H1 (cell line): ENCODE data around the gene F11. TPM values are rescaled to one million over a fixed set of nuclear protein-coding genes. Genes with fewer than 3 reads are reported as not detected.

Experiments used
- CTCF ChIA-PET: fragments of 300-600 bp; sonication (Branson Sonifier 250); formaldehyde crosslinking; loops from one replicate; lab custom pipeline; 2021; ENCODE audit not compliant: partially characterized antibody; lab: Charles Lee
- POLR2A ChIA-PET: fragments of 300-600 bp; sonication (Branson Sonifier 250); formaldehyde crosslinking; loops from one replicate; lab custom pipeline; 2021; ENCODE audit warnings: inconsistent platforms; ENCODE audit not compliant: partially characterized antibody; lab: Charles Lee
- DNase-seq, 2 experiments: peaks; one replicate each; pipeline versions ENCODE4 v3.0.0 to v3.0.0-alpha.2; 2010 to 2022; ENCODE audit warnings: low spot score in 2 of 2, low read depth in 1 of 2, mixed read lengths in 1 of 2
- FAIRE-seq: peaks from 2 replicates; lab custom pipeline; 2011; peaks lifted over from hg19 to GRCh38; lab: Jason Lieb, UNC
- H2AFZ ChIP-seq: 2 replicates; pipeline ENCODE4 v1.8.1; 2012; ENCODE audit warnings: low read length, inconsistent platforms
- H2AK5ac ChIP-seq: 2 replicates; pipeline ENCODE4 v1.6.1; 2013; ENCODE audit warnings: low read depth, low read length
- H2BK120ac ChIP-seq: replicated peaks from 2 replicates; pipeline ENCODE3; 2013; ENCODE audit warnings: low read depth, low read length, inconsistent platforms
- H2BK12ac ChIP-seq: 2 replicates; pipeline ENCODE4 v1.6.1; 2013; ENCODE audit warnings: low read depth, low read length
- H2BK15ac ChIP-seq: 2 replicates; pipeline ENCODE4 v1.6.1; 2013; ENCODE audit warnings: low read length
- H2BK20ac ChIP-seq: 2 replicates; pipeline ENCODE4 v1.6.1; 2013; ENCODE audit warnings: low read length
- H2BK5ac ChIP-seq: 2 replicates; pipeline ENCODE4 v1.6.1; 2013; ENCODE audit warnings: low read depth, low read length
- H3K14ac ChIP-seq: 2 replicates; pipeline ENCODE4 v1.6.1; 2013; ENCODE audit warnings: inconsistent platforms; ENCODE audit not compliant: insufficient read length
- H3K18ac ChIP-seq: 2 replicates; pipeline ENCODE4 v1.6.1; 2013; ENCODE audit warnings: low read length; ENCODE audit errors: extremely low read depth
- H3K23ac ChIP-seq: 2 replicates; pipeline ENCODE4 v1.6.1; 2013; ENCODE audit warnings: inconsistent platforms; ENCODE audit not compliant: insufficient read length
- H3K23me2 ChIP-seq: 2 replicates; pipeline ENCODE4 v1.6.1; 2013; ENCODE audit warnings: low read depth, low read length
- H3K27ac ChIP-seq: 2 replicates; pipeline ENCODE4 v1.6.1; 2011; ENCODE audit warnings: low read depth, low read length, inconsistent platforms
- H3K27me3 ChIP-seq, 4 experiments: replicated peaks in 1 of 4; 1 replicate in 1 of 4; 2 replicates in 3 of 4; pipeline versions ENCODE4 v1.6.1 to v1.8.1; 2011 to 2013; ENCODE audit warnings: low read length in 3 of 4, mild to moderate bottlenecking in 3 of 4, inconsistent platforms in 2 of 4, mixed read lengths in 2 of 4, moderate library complexity in 1 of 4; ENCODE audit not compliant: control insufficient read depth in 3 of 4, insufficient read depth in 3 of 4; ENCODE audit errors: extremely low read depth in 1 of 4
- H3K36me3 ChIP-seq, 4 experiments: 2 replicates each; pipeline versions ENCODE4 v1.6.1 to v1.8.1; 2011 to 2013; ENCODE audit warnings: mild to moderate bottlenecking in 4 of 4, low read length in 3 of 4, moderate library complexity in 2 of 4, control low read depth in 1 of 4, inconsistent platforms in 1 of 4; ENCODE audit not compliant: insufficient read depth in 4 of 4, control insufficient read depth in 2 of 4
- H3K4ac ChIP-seq: replicated peaks from 2 replicates; pipeline ENCODE3; 2013; ENCODE audit warnings: low read length, low read depth, mixed read lengths, inconsistent platforms; ENCODE audit not compliant: insufficient read length
- H3K4me1 ChIP-seq, 4 experiments: replicated peaks in 1 of 4; 1 replicate in 1 of 4; 2 replicates in 3 of 4; pipeline versions ENCODE4 v1.6.1 to v1.8.1; 2011 to 2013; ENCODE audit warnings: low read length in 3 of 4, inconsistent platforms in 2 of 4, mixed read lengths in 1 of 4; ENCODE audit not compliant: insufficient read depth in 4 of 4, control insufficient read depth in 3 of 4
- H3K4me2 ChIP-seq, 2 experiments: 2 replicates each; pipeline versions ENCODE4 v1.6.1 to v1.8.1; 2011 to 2013; ENCODE audit warnings: low read depth in 2 of 2, low read length in 2 of 2, control low read depth in 1 of 2, inconsistent platforms in 1 of 2, mild to moderate bottlenecking in 1 of 2; ENCODE audit not compliant: insufficient read depth in 1 of 2
- H3K4me3 ChIP-seq, 4 experiments: fragments of 200-600, 300-600 bp in 1 of 4; sonication (generic), shearing (Covaris generic), sonication (Bioruptor Twin) in 1 of 4; 2 replicates each; pipeline versions ENCODE4 v1.5.1 to v1.8.1; 2011 to 2016; ENCODE audit warnings: low read length in 4 of 4, low read depth in 3 of 4, control low read depth in 2 of 4, inconsistent platforms in 2 of 4, mild to moderate bottlenecking in 2 of 4, mixed read lengths in 1 of 4, moderate library complexity in 1 of 4; ENCODE audit not compliant: insufficient read depth in 2 of 4; ENCODE audit errors: extremely low read depth in 1 of 4
- H3K56ac ChIP-seq: replicated peaks from 2 replicates; pipeline ENCODE3; 2013; ENCODE audit warnings: low read depth, mild to moderate bottlenecking, mixed read lengths, low read length, inconsistent platforms; ENCODE audit not compliant: insufficient read length
- H3K79me1 ChIP-seq: 2 replicates; pipeline ENCODE4 v1.6.1; 2013; ENCODE audit warnings: low read depth, low read length, control low read depth
- H3K79me2 ChIP-seq, 2 experiments: 2 replicates each; pipeline versions ENCODE4 v1.6.1 to v1.8.1; 2012 to 2013; ENCODE audit warnings: low read length in 2 of 2, mild to moderate bottlenecking in 2 of 2, inconsistent platforms in 1 of 2; ENCODE audit not compliant: insufficient read depth in 2 of 2, control insufficient read depth in 1 of 2
- H3K9ac ChIP-seq, 4 experiments: replicated peaks in 1 of 4; 1 replicate in 1 of 4; 2 replicates in 3 of 4; pipeline versions ENCODE4 v1.6.1 to v1.8.1; 2011 to 2013; ENCODE audit warnings: low read depth in 3 of 4, low read length in 3 of 4, control low read depth in 2 of 4, mild to moderate bottlenecking in 2 of 4, moderate library complexity in 2 of 4, inconsistent platforms in 1 of 4; ENCODE audit errors: extremely low read depth in 1 of 4
- H3K9me3 ChIP-seq, 2 experiments: 2 replicates each; pipeline versions ENCODE4 v1.6.1 to v1.8.1; 2012 to 2013; ENCODE audit warnings: mild to moderate bottlenecking in 2 of 2, moderate library complexity in 2 of 2, control low read depth in 1 of 2, inconsistent platforms in 1 of 2, low read depth in 1 of 2, low read length in 1 of 2, mixed read lengths in 1 of 2; ENCODE audit not compliant: insufficient read depth in 2 of 2
- H4K20me1 ChIP-seq, 2 experiments: replicated peaks in 1 of 2; 2 replicates each; pipeline versions ENCODE3 to v1.8.1; 2011 to 2013; ENCODE audit warnings: inconsistent platforms in 2 of 2, low read length in 2 of 2, mild to moderate bottlenecking in 1 of 2; ENCODE audit not compliant: insufficient read depth in 2 of 2, control insufficient read depth in 1 of 2
- H4K5ac ChIP-seq: 2 replicates; pipeline ENCODE4 v1.6.1; 2013; ENCODE audit warnings: low read length, low read depth, mixed read lengths, inconsistent platforms; ENCODE audit not compliant: insufficient read length
- H4K8ac ChIP-seq: 2 replicates; pipeline ENCODE4 v1.8.0; 2013; ENCODE audit warnings: mild to moderate bottlenecking, moderate library complexity, low read length, inconsistent platforms; ENCODE audit not compliant: insufficient read depth; ENCODE audit errors: extremely low read depth
- H4K91ac ChIP-seq: replicated peaks from 2 replicates; pipeline ENCODE3; 2013; ENCODE audit warnings: low read length, mixed read lengths, inconsistent platforms; ENCODE audit not compliant: insufficient read length
- CBX5 ChIP-seq: fragments of 300-800, 300-1000 bp; sonication (generic); IDR thresholded peaks from 2 replicates; pipeline ENCODE4 v1.7.1; 2016; ENCODE audit warnings: antibody characterized with exemption, low read length, low read depth
- CBX8 ChIP-seq: fragments of 300-800, 300-1000 bp; sonication (generic); IDR thresholded peaks from 2 replicates; pipeline ENCODE4 v1.7.1; 2016; ENCODE audit warnings: low read depth, low read length, borderline replicate concordance
- CREB1 ChIP-seq: IDR thresholded peaks from 2 replicates; pipeline ENCODE4 v1.6.1; 2012; ENCODE audit warnings: inconsistent platforms
- GTF2F1 ChIP-seq: IDR thresholded peaks from 2 replicates; pipeline ENCODE4 v1.6.1; 2012; ENCODE audit warnings: low read depth, low read length, improper control_type of control experiment, borderline replicate concordance
- NANOG ChIP-seq: IDR thresholded peaks from 2 replicates; pipeline ENCODE4 v1.6.1; 2011; ENCODE audit warnings: low read length, low read depth, mild to moderate bottlenecking, inconsistent platforms; ENCODE audit not compliant: insufficient read depth, poor library complexity, severe bottlenecking
- POLR2A ChIP-seq, 2 experiments: IDR thresholded peaks; 1 replicate in 1 of 2; 2 replicates in 1 of 2; pipeline ENCODE4 v1.6.1; 2011; ENCODE audit warnings: low read depth in 2 of 2, low read length in 2 of 2, mild to moderate bottlenecking in 2 of 2; ENCODE audit errors: control extremely low read depth in 1 of 2
- RAD21 ChIP-seq, 2 experiments: IDR thresholded peaks in 1 of 2; conservative IDR thresholded peaks in 1 of 2; 2 replicates each; pipeline ENCODE4 v1.6.1; 2011; ENCODE audit warnings: low read depth in 2 of 2, low read length in 2 of 2, improper control_type of control experiment in 1 of 2, inconsistent platforms in 1 of 2, mild to moderate bottlenecking in 1 of 2, moderate library complexity in 1 of 2
- TCF12 ChIP-seq: IDR thresholded peaks from 2 replicates; pipeline ENCODE4 v1.6.1; 2011; ENCODE audit warnings: low read depth, mild to moderate bottlenecking, low read length
- WGBS, 2 experiments: shearing (Covaris generic) in 1 of 2; methylation state at CpG; one replicate each; pipeline versions ENCODE4 v1.1.6 to v1.1.7; 2013 to 2015; ENCODE audit warnings: low lambda C conversion rate in 2 of 2, mixed read lengths in 2 of 2, inconsistent platforms in 1 of 2, low coverage in 1 of 2, missing lambda C conversion rate in 1 of 2; ENCODE audit not compliant: insufficient replicate concordance in 2 of 2, insufficient coverage in 1 of 2, insufficient read length in 1 of 2; ENCODE audit errors: extremely low coverage in 1 of 2, missing lambda C conversion rate in 1 of 2; 5-methylcytosine and 5-hydroxymethylcytosine counted together
- polyA plus RNA-seq, 7 experiments: library from polyadenylated mRNA; depleted of rRNA in 3 of 7; stranded (reverse) in 5 of 7; unstranded in 2 of 7; fragments of >200 nt in 5 of 7; fragments of 200-250 nt in 2 of 7; gene quantifications; 1 replicate in 5 of 7; 2 replicates in 1 of 7; 4 replicates in 1 of 7; pipeline versions ENCODE4 v1.2.1 to v1.2.3, GENCODE V29; 2011 to 2013; ENCODE audit warnings: missing spikeins in 2 of 7, mixed read lengths in 2 of 7
- total RNA-seq: library from RNA; stranded (reverse); fragmentation: NEBNext Ultra II Directional; extraction: Animal tissue kit (Norgen Biotek cat#: 25700); gene quantifications from 2 replicates; pipeline ENCODE4 v1.2.1, GENCODE V29; 2021
- TF ChIP-seq, protein P1 (sequence below), 3 experiments: IDR thresholded peaks; 1 replicate in 2 of 3; 2 replicates in 1 of 3; pipeline versions ENCODE4 v1.5.1 to v1.6.1; 2011; ENCODE audit warnings: low read length in 3 of 3, mild to moderate bottlenecking in 3 of 3, inconsistent platforms in 2 of 3, low read depth in 1 of 3, moderate library complexity in 1 of 3; ENCODE audit not compliant: insufficient read depth in 1 of 3; ENCODE audit errors: control extremely low read depth in 1 of 3

The F11 gene
- total and polyA plus RNA-seq, 2 of the 8 experiments (the other 6 are each of a cell fraction or from before 2014, with no cell fraction given) = 0.27 to 0.99 TPM

DNA sequence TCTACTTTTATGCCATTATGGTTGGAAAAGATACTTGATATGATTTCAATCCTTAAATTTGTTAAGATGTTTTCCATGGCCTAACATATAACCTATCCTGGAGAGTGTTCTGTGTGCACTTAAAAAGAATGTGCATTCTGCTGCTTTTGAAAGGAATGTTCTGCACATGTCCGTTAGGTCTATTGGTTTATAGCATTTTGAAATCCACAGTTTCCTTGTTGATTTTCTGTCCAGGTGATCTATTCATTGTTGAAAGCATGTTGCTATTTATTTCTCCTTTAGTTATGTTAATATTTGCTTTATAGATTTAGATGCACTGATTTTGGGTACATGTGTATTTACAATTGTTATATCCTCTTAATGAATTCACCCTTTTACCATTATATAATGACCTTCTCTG is 44.4 kb upstream of the F11 start:
- H3K9ac ChIP-seq = no peak overlapping the region
- FAIRE-seq = peak; percentile 13
- H4K91ac ChIP-seq = no peak overlapping the region
- no peak overlapping the region for H3K4me2 ChIP-seq
- peaks cover 13 to 21% of the 10 kb centered on the region in 2 experiments for H3K9me3 ChIP-seq
- H3K79me2 ChIP-seq = no peaks in the 10 kb centered on the region
- no peaks in the 10 kb centered on the region for H3K23me2 ChIP-seq
- WGBS, 2 experiments = 92% methylated on average over 1 of the region's 1 CpG; no CpG with 5 or more reads in 1 of the 2 experiments
- H2AFZ ChIP-seq = no peak overlapping the region
- H3K4me3 ChIP-seq = no peak overlapping the region
- H2BK5ac ChIP-seq = no peak overlapping the region
- H2BK15ac ChIP-seq = no peak overlapping the region
- no peaks in the 10 kb centered on the region for H3K79me1 ChIP-seq
- no peaks in the 10 kb centered on the region for H3K27me3 ChIP-seq
- H4K8ac ChIP-seq = no peak overlapping the region
- no peaks in the 10 kb centered on the region; a peak in 1 of 8 replicates for H3K36me3 ChIP-seq
- POLR2A ChIA-PET = no interaction called here
- H2AK5ac ChIP-seq = no peak overlapping the region
- no peak overlapping the region for H4K5ac ChIP-seq
- no peak overlapping the region for H3K14ac ChIP-seq
- H4K20me1 ChIP-seq = no peaks in the 10 kb centered on the region
- no peak overlapping the region for H3K56ac ChIP-seq
- CTCF ChIA-PET = no interaction called here
- TF ChIP-seq POLR2A (IDR thresholded peaks at IDR 0.05; ENCODE audit: control extremely low read depth in 1 of 2, low read depth in 2 of 2, low read length in 2 of 2) (no peak), NANOG (no peak), CBX8 (no peak), TCF12 (no peak), GTF2F1 (no peak), CREB1 (no peak), RAD21 (IDR thresholded peaks at IDR 0.05 in 1 of 2, conservative IDR thresholded peaks at IDR 0.05 in 1 of 2; ENCODE audit: low read depth in 2 of 2, low read length in 2 of 2) (no peak), CBX5 (no peak)
- TF ChIP-seq, protein P1, sequence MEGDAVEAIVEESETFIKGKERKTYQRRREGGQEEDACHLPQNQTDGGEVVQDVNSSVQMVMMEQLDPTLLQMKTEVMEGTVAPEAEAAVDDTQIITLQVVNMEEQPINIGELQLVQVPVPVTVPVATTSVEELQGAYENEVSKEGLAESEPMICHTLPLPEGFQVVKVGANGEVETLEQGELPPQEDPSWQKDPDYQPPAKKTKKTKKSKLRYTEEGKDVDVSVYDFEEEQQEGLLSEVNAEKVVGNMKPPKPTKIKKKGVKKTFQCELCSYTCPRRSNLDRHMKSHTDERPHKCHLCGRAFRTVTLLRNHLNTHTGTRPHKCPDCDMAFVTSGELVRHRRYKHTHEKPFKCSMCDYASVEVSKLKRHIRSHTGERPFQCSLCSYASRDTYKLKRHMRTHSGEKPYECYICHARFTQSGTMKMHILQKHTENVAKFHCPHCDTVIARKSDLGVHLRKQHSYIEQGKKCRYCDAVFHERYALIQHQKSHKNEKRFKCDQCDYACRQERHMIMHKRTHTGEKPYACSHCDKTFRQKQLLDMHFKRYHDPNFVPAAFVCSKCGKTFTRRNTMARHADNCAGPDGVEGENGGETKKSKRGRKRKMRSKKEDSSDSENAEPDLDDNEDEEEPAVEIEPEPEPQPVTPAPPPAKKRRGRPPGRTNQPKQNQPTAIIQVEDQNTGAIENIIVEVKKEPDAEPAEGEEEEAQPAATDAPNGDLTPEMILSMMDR (IDR thresholded peaks at IDR 0.05; ENCODE audit: control extremely low read depth in 1 of 3, insufficient read depth in 1 of 3, low read depth in 1 of 3, low read length in 3 of 3) = no peak
- peaks cover 0 to 6% (median 0%) of the 10 kb centered on the region in 4 experiments; a peak in 2 of 7 replicates for H3K4me1 ChIP-seq
- H3K4ac ChIP-seq = no peak overlapping the region
- no peak overlapping the region for H3K23ac ChIP-seq
- no peak overlapping the region for H2BK20ac ChIP-seq
- H2BK120ac ChIP-seq = no peak overlapping the region
- no peak for DNase-seq
- no peak overlapping the region for H3K27ac ChIP-seq
- no peak overlapping the region for H2BK12ac ChIP-seq
- no peak overlapping the region for H3K18ac ChIP-seq
